ENCODE results near the gene UIMC1. TPM values are rescaled to one million over a fixed set of nuclear protein-coding genes. Genes with fewer than 3 reads are reported as not detected.

The UIMC1 gene
- polyA plus RNA-seq, 1 donor (not counting 4 experiments of a cell fraction or from before 2014, with no cell fraction given): 29.0 TPM

DNA sequence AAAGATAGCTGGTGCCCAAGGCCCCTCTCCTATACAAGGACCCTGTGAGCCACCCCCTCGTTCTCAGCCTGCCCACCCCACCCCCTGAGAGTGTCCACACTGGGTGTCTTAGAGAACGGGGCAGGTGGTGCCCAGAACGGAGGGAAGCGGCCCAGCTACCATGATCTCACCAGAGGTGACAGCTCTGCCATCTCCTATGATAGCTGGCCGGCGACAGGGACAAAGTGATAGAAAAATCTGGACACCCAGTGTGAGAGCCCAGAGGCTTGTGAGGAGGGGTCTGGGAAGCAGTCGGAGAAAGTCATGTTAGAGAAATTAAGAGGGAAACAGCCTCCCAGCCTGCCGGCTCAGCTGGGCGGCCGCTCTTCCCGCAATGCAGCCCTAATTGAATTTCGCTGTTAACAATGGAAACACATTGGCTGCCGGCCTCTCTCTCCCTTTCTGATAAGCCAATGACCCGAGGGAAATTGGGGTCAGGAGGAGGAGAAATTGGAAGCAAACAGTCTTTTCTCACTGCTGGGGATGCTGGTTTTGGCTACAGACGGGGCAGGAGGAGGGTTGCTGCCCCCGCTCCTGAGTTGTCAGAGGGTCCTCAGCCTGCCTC is 139.8 kb downstream of the UIMC1 start:
- Histone ChIP-seq H3K4me1 (ENCODE audit: control insufficient read depth, extremely low read depth, insufficient read depth, low read length) (no peaks in the 10 kb centered on the region), H3K4me2 (ENCODE audit: control insufficient read depth, extremely low read depth, insufficient read depth, low read depth, low read length) (no peak overlapping the region), H3K79me2 (ENCODE audit: control insufficient read depth, insufficient read depth, low read length) (no peaks in the 10 kb centered on the region), H2AFZ (ENCODE audit: control insufficient read depth, low read length) (no peak overlapping the region), H3K9ac (ENCODE audit: control insufficient read depth, extremely low read depth, insufficient read depth, low read length) (no peak overlapping the region), H4K20me1 (ENCODE audit: control insufficient read depth, extremely low read depth, insufficient read depth, low read length) (no peaks in the 10 kb centered on the region), H3K9me3 (ENCODE audit: control insufficient read depth, low read depth, low read length) (no peaks in the 10 kb centered on the region), H3K36me3 (ENCODE audit: control insufficient read depth in 2 of 2, extremely low read depth in 1 of 2, insufficient read depth in 2 of 2, low read length in 2 of 2) (no peaks in the 10 kb centered on the region), H3K4me3 (ENCODE audit: control insufficient read depth in 2 of 3, extremely low read depth in 1 of 3, insufficient read depth in 2 of 3, low read depth in 1 of 3, low read length in 3 of 3) (no peak overlapping the region), H3K27ac (ENCODE audit: control insufficient read depth, insufficient read depth, low read length) (no peak overlapping the region), H3K27me3 (ENCODE audit: control insufficient read depth, extremely low read depth, insufficient read depth, low read length) (peaks cover 46% of the 10 kb centered on the region), H3K9me1 (ENCODE audit: control insufficient read depth, extremely low read depth, insufficient read depth, low read length) (no peaks in the 10 kb centered on the region)
- TF ChIP-seq EZH2 (IDR thresholded peaks at IDR 0.05; ENCODE audit: low read length): no peak
- TF ChIP-seq, protein P1, sequence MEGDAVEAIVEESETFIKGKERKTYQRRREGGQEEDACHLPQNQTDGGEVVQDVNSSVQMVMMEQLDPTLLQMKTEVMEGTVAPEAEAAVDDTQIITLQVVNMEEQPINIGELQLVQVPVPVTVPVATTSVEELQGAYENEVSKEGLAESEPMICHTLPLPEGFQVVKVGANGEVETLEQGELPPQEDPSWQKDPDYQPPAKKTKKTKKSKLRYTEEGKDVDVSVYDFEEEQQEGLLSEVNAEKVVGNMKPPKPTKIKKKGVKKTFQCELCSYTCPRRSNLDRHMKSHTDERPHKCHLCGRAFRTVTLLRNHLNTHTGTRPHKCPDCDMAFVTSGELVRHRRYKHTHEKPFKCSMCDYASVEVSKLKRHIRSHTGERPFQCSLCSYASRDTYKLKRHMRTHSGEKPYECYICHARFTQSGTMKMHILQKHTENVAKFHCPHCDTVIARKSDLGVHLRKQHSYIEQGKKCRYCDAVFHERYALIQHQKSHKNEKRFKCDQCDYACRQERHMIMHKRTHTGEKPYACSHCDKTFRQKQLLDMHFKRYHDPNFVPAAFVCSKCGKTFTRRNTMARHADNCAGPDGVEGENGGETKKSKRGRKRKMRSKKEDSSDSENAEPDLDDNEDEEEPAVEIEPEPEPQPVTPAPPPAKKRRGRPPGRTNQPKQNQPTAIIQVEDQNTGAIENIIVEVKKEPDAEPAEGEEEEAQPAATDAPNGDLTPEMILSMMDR (optimal IDR thresholded peaks at IDR 0.05 in 1 of 3, IDR thresholded peaks at IDR 0.05 in 1 of 3, conservative IDR thresholded peaks at IDR 0.05 in 1 of 3; ENCODE audit: extremely low read depth in 1 of 3, insufficient read depth in 2 of 3, low read length in 3 of 3): no peak
- FAIRE-seq: no peak
- DNase-seq (ENCODE audit: low read depth, low spot score): no peak
- dilution Hi-C loops (cut with MboI; ENCODE audit: extremely low pct_ligation_motif_present, low sequenced_read_pairs): no loop called here

DNA sequence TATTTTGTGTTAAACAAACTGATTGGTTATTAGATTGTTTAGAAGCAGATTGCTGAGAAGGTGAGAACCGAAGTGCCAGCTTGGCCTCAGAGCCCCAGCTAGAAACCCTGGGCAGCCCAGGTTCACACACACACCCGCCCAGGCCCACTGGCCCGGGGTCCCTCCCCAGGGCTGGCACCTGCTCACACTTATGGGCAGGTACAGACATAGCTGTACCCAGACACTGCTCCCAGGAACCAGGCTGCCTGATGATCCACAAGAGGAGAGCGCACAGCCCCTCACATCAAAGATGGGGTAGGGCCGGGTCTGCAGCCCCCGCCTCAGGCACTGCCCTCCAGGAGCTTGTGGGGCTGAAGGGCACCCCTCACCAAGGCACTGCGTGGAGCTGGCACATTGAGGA is 140.6 kb downstream of the UIMC1 start:
- Histone ChIP-seq H3K9me3 (ENCODE audit: control insufficient read depth, low read depth, low read length) (no peaks in the 10 kb centered on the region), H3K9ac (ENCODE audit: control insufficient read depth, extremely low read depth, insufficient read depth, low read length) (no peak overlapping the region), H3K36me3 (ENCODE audit: control insufficient read depth in 2 of 2, extremely low read depth in 1 of 2, insufficient read depth in 2 of 2, low read length in 2 of 2) (no peaks in the 10 kb centered on the region), H3K4me3 (ENCODE audit: control insufficient read depth in 2 of 3, extremely low read depth in 1 of 3, insufficient read depth in 2 of 3, low read depth in 1 of 3, low read length in 3 of 3) (no peak overlapping the region), H2AFZ (ENCODE audit: control insufficient read depth, low read length) (no peak overlapping the region), H3K4me2 (ENCODE audit: control insufficient read depth, extremely low read depth, insufficient read depth, low read depth, low read length) (no peak overlapping the region), H3K27ac (ENCODE audit: control insufficient read depth, insufficient read depth, low read length) (no peak overlapping the region), H3K9me1 (ENCODE audit: control insufficient read depth, extremely low read depth, insufficient read depth, low read length) (no peaks in the 10 kb centered on the region), H3K79me2 (ENCODE audit: control insufficient read depth, insufficient read depth, low read length) (no peaks in the 10 kb centered on the region), H3K27me3 (ENCODE audit: control insufficient read depth, extremely low read depth, insufficient read depth, low read length) (peaks cover 47% of the 10 kb centered on the region), H4K20me1 (ENCODE audit: control insufficient read depth, extremely low read depth, insufficient read depth, low read length) (no peaks in the 10 kb centered on the region), H3K4me1 (ENCODE audit: control insufficient read depth, extremely low read depth, insufficient read depth, low read length) (no peaks in the 10 kb centered on the region)
- dilution Hi-C loops (cut with MboI; ENCODE audit: extremely low pct_ligation_motif_present, low sequenced_read_pairs): no loop called here
- DNase-seq (ENCODE audit: low read depth, low spot score): no peak
- TF ChIP-seq EZH2 (IDR thresholded peaks at IDR 0.05; ENCODE audit: low read length): no peak
- TF ChIP-seq, protein P1 (optimal IDR thresholded peaks at IDR 0.05 in 1 of 3, IDR thresholded peaks at IDR 0.05 in 1 of 3, conservative IDR thresholded peaks at IDR 0.05 in 1 of 3; ENCODE audit: extremely low read depth in 1 of 3, insufficient read depth in 2 of 3, low read length in 3 of 3): no peak
- no peak for FAIRE-seq
